ENCODE data around the gene GFAP.

GRCh38 chr17:44906763-44907728, 8.3 kb downstream of the GFAP start:
- no peak for TF ChIP-seq POLR2A (IDR thresholded peaks at IDR 0.05)
- TF ChIP-seq, protein P1, sequence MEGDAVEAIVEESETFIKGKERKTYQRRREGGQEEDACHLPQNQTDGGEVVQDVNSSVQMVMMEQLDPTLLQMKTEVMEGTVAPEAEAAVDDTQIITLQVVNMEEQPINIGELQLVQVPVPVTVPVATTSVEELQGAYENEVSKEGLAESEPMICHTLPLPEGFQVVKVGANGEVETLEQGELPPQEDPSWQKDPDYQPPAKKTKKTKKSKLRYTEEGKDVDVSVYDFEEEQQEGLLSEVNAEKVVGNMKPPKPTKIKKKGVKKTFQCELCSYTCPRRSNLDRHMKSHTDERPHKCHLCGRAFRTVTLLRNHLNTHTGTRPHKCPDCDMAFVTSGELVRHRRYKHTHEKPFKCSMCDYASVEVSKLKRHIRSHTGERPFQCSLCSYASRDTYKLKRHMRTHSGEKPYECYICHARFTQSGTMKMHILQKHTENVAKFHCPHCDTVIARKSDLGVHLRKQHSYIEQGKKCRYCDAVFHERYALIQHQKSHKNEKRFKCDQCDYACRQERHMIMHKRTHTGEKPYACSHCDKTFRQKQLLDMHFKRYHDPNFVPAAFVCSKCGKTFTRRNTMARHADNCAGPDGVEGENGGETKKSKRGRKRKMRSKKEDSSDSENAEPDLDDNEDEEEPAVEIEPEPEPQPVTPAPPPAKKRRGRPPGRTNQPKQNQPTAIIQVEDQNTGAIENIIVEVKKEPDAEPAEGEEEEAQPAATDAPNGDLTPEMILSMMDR (IDR thresholded peaks at IDR 0.05): no peak
